Spleen (tissue), 7 donors: ENCODE results near the gene WLS.

ENCODE experiments used
- CTCF ChIP-seq, 11 experiments: fragments of 200-600 bp in 7 of 11; fragments of 450-650 bp in 4 of 11; sonication (generic) in 4 of 11; IDR thresholded peaks in 8 of 11; conservative IDR thresholded peaks in 3 of 11; 1 replicate in 7 of 11; 2 replicates in 4 of 11; pipeline versions ENCODE4 v1.4.0 to v1.8.0; 2016 to 2021; ENCODE audit warnings: antibody characterized with exemption in 11 of 11, inconsistent platforms in 4 of 11, mild to moderate bottlenecking in 1 of 11
- POLR2A ChIP-seq, 3 donors: fragments of 450-650 bp; IDR thresholded peaks; one replicate each; pipeline ENCODE4 v1.5.1; 2017; ENCODE audit warnings: antibody characterized with exemption in 3 of 3, mild to moderate bottlenecking in 1 of 3
- donor health status: DM: no; HTN: no; CAD: no; lungs with moderate emphysema.
- donor health status: DM: no; HTN: no; CAD: no.
- donor health status: DM: no; HTN: no; CAD: no.

- TF ChIP-seq POLR2A (IDR thresholded peaks at IDR 0.05) (no peak), CTCF (IDR thresholded peaks at IDR 0.05 in 8 of 11, conservative IDR thresholded peaks at IDR 0.05 in 3 of 11) (no peak)
Measured at GRCh38 chr1:68147534-68148171, 84.7 kb downstream of the WLS start.
